ENCODE results near the gene FAM89A.
A peak's percentile ranks its signal among the peaks of the same experiment; 100 is the strongest.

The FAM89A gene

GRCh38 chr1:230972855-230973271, 67.2 kb downstream of the FAM89A start:
- no peaks in the 10 kb centered on the region for H3K9me2 ChIP-seq (replicated peaks; ENCODE audit: insufficient read depth, low read length)
- no peaks in the 10 kb centered on the region for H3K9me3 ChIP-seq (replicated peaks; ENCODE audit: insufficient read depth, low read length)
- H3F3A ChIP-seq (ENCODE audit: insufficient read depth, low read length): peaks cover 9% of the 10 kb centered on the region; the same call in 1 of the 2 replicates
- no peak overlapping the region for H3K9ac ChIP-seq (ENCODE audit: low read length)
- peaks cover 62% of the 10 kb centered on the region for H3K79me2 ChIP-seq (ENCODE audit: low read length)
- no peak overlapping the region for H3K4me2 ChIP-seq (ENCODE audit: low read depth, low read length)
- no peak overlapping the region for H3K4me3 ChIP-seq (ENCODE audit: low read length)
- peaks cover 4% of the 10 kb centered on the region; the same call in 1 of the 2 replicates for H4K20me1 ChIP-seq (ENCODE audit: insufficient read depth, low read length)
- no peak overlapping the region for H3K27ac ChIP-seq (ENCODE audit: low read length)
- peaks cover 13% of the 10 kb centered on the region; the same call in 1 of the 2 replicates for H3K4me1 ChIP-seq (ENCODE audit: low read length)
- peak; percentile 22 for DNase-seq
- H3K36me3 ChIP-seq (replicated peaks; ENCODE audit: insufficient read depth, low read length): no peaks in the 10 kb centered on the region; the same call in 1 of the 2 replicates
- no peak overlapping the region for H2AFZ ChIP-seq (ENCODE audit: low read length)
- TF ChIP-seq EZH2 (optimal IDR thresholded peaks at IDR 0.05; ENCODE audit: low read depth, low read length) (no peak), CTCF (IDR thresholded peaks at IDR 0.05; ENCODE audit: low read length) (no peak)
- H3K27me3 ChIP-seq (replicated peaks; ENCODE audit: insufficient read depth, low read length): no peaks in the 10 kb centered on the region

GRCh38 chr1:230971771-230972170, 68.3 kb downstream of the FAM89A start:
- Histone ChIP-seq H3F3A (ENCODE audit: insufficient read depth, low read length) (no peaks in the 10 kb centered on the region), H3K4me1 (ENCODE audit: low read length) (0 out of 2 replicates have a peak, but pooled peaks cover 7% of the 10 kb centered on the region), H4K20me1 (ENCODE audit: insufficient read depth, low read length) (peaks cover 4% of the 10 kb centered on the region; the same call in 1 of the 2 replicates), H3K4me2 (ENCODE audit: low read depth, low read length) (no peak overlapping the region), H3K27ac (ENCODE audit: low read length) (no peak overlapping the region), H3K4me3 (ENCODE audit: low read length) (no peak overlapping the region), H3K9me3 (replicated peaks; ENCODE audit: insufficient read depth, low read length) (no peaks in the 10 kb centered on the region), H2AFZ (ENCODE audit: low read length) (no peak overlapping the region), H3K9me2 (replicated peaks; ENCODE audit: insufficient read depth, low read length) (no peaks in the 10 kb centered on the region), H3K27me3 (replicated peaks; ENCODE audit: insufficient read depth, low read length) (no peaks in the 10 kb centered on the region), H3K36me3 (replicated peaks; ENCODE audit: insufficient read depth, low read length) (no peaks in the 10 kb centered on the region; the same call in 1 of the 2 replicates), H3K79me2 (ENCODE audit: low read length) (peaks cover 51% of the 10 kb centered on the region), H3K9ac (ENCODE audit: low read length) (no peak overlapping the region)
- no peak for TF ChIP-seq EZH2phosphoT487 (IDR thresholded peaks at IDR 0.05; ENCODE audit: low read length)
- TF ChIP-seq CTCF (IDR thresholded peaks at IDR 0.05; ENCODE audit: low read length): no peak
- TF ChIP-seq EZH2 (optimal IDR thresholded peaks at IDR 0.05; ENCODE audit: low read depth, low read length): no peak
- DNase-seq: no peak

GRCh38 chr1:230970432-230970831, 69.6 kb downstream of the FAM89A start:
- Histone ChIP-seq H3K9me2 (replicated peaks; ENCODE audit: insufficient read depth, low read length) (no peaks in the 10 kb centered on the region), H3K9ac (ENCODE audit: low read length) (no peak overlapping the region), H3K79me2 (ENCODE audit: low read length) (peaks cover 39% of the 10 kb centered on the region), H3K36me3 (replicated peaks; ENCODE audit: insufficient read depth, low read length) (no peaks in the 10 kb centered on the region; the same call in 1 of the 2 replicates), H3K4me3 (ENCODE audit: low read length) (no peak overlapping the region), H3F3A (ENCODE audit: insufficient read depth, low read length) (no peaks in the 10 kb centered on the region), H3K27me3 (replicated peaks; ENCODE audit: insufficient read depth, low read length) (no peaks in the 10 kb centered on the region), H3K9me3 (replicated peaks; ENCODE audit: insufficient read depth, low read length) (no peaks in the 10 kb centered on the region), H3K27ac (ENCODE audit: low read length) (no peak overlapping the region), H3K4me2 (ENCODE audit: low read depth, low read length) (no peak overlapping the region), H2AFZ (ENCODE audit: low read length) (no peak overlapping the region), H4K20me1 (ENCODE audit: insufficient read depth, low read length) (peaks cover 4% of the 10 kb centered on the region; the same call in 1 of the 2 replicates), H3K4me1 (ENCODE audit: low read length) (0 out of 2 replicates have a peak, but pooled peaks cover 7% of the 10 kb centered on the region)
- DNase-seq: no peak
- TF ChIP-seq EZH2phosphoT487 (IDR thresholded peaks at IDR 0.05; ENCODE audit: low read length): no peak
- TF ChIP-seq EZH2 (optimal IDR thresholded peaks at IDR 0.05; ENCODE audit: low read depth, low read length): no peak
- no peak for TF ChIP-seq CTCF (IDR thresholded peaks at IDR 0.05; ENCODE audit: low read length)

Measured in MM.1S (cell line).